ENCODE measurements around the gene LAMA5.

GRCh38 chr20:62401331-62401779 is 34.2 kb upstream of the LAMA5 start:
- TF ChIP-seq CTCF (conservative IDR thresholded peaks at IDR 0.05; ENCODE audit: low read length) (no peak), EZH2phosphoT487 (IDR thresholded peaks at IDR 0.05; ENCODE audit: borderline replicate concordance, low read depth, low read length) (no peak)

All from OCI-LY7 (cell line).